ENCODE data around the gene DSCAM. TPM values are rescaled to one million over a fixed set of nuclear protein-coding genes. Genes with fewer than 3 reads are reported as not detected.

DSCAM gene
- total RNA-seq, 4 donors from 2014 or later = not detected

DNA sequence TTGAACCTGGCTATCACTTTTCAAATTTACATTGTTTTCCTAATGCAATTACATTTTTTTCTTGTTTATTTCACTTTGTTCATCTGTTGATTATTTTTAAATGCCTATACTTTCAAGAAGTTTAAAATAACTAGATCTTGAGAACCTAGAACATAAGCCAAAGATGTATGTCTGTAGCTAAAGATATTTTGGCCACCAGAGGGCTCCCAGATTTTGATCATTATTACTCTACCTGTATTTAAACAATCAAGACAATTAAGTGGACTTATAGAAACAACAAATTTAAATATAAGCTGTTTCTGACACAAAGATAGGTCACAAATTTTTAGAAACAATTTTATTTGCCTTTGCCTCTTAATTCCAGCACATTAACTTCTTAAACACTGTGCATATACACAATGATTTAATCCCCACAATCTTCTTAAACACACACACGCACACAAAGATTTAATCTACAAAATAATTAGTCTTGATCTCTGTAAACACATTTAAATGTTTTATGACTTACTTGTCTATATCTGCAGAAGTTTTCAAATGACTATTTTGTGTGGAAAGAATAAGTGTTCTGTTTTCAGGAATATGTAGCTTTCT lies 380.0 kb downstream of the DSCAM start:
- H3K9me3 ChIP-seq = no peaks in the 10 kb centered on the region
- no peak overlapping the region for H3K4me3 ChIP-seq
- 91 to 100% methylated on average over 1 of the region's 1 CpG for WGBS, 2 donors (ENCODE audit: low coverage in 1 of 2)
- no peak for ATAC-seq
- no peak overlapping the region for H3K27ac ChIP-seq
- H3K36me3 ChIP-seq = no peaks in the 10 kb centered on the region
- TF ChIP-seq POLR2AphosphoS5 (IDR thresholded peaks at IDR 0.05) (no peak), POLR2A (IDR thresholded peaks at IDR 0.05) (no peak)
- TF ChIP-seq, protein P1, sequence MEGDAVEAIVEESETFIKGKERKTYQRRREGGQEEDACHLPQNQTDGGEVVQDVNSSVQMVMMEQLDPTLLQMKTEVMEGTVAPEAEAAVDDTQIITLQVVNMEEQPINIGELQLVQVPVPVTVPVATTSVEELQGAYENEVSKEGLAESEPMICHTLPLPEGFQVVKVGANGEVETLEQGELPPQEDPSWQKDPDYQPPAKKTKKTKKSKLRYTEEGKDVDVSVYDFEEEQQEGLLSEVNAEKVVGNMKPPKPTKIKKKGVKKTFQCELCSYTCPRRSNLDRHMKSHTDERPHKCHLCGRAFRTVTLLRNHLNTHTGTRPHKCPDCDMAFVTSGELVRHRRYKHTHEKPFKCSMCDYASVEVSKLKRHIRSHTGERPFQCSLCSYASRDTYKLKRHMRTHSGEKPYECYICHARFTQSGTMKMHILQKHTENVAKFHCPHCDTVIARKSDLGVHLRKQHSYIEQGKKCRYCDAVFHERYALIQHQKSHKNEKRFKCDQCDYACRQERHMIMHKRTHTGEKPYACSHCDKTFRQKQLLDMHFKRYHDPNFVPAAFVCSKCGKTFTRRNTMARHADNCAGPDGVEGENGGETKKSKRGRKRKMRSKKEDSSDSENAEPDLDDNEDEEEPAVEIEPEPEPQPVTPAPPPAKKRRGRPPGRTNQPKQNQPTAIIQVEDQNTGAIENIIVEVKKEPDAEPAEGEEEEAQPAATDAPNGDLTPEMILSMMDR (IDR thresholded peaks at IDR 0.05) = peak in 1 of 4 experiments; percentile 18
- H3K27me3 ChIP-seq = peaks cover under 1% of the 10 kb centered on the region
- H3K4me1 ChIP-seq = no peaks in the 10 kb centered on the region

DNA sequence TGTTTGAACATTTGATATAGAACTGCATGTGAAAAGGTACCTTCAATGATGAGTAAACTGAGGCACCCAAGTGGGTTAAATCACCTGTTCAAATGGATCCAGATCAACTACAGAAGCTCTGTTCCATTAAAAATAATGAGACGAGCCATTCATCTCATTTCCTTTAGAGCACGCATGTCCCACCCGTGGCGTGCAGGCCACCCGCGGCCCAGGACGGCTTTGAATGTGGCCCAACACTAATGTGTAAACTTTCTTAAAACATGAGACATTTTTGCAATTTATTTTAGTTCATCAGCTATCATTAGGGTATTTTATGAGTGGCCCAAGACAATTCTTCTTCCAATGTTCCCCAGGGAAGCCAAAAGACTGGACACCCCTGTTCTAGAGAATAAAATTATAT lies 381.6 kb downstream of the DSCAM start:
- Histone ChIP-seq H3K27ac (no peak overlapping the region), H3K9me3 (no peaks in the 10 kb centered on the region), H3K4me1 (no peaks in the 10 kb centered on the region), H3K4me3 (no peak overlapping the region), H3K36me3 (no peaks in the 10 kb centered on the region), H3K27me3 (peaks cover 3% of the 10 kb centered on the region)
- 80 to 91% methylated on average over 2 to 7 of the region's 7 CpGs for WGBS, 2 donors (ENCODE audit: low coverage in 1 of 2)
- ATAC-seq = no peak
- TF ChIP-seq, protein P1 (IDR thresholded peaks at IDR 0.05) = no peak
- no peak for TF ChIP-seq EP300 (IDR thresholded peaks at IDR 0.05)
- TF ChIP-seq POLR2A (IDR thresholded peaks at IDR 0.05) = no peak
- TF ChIP-seq POLR2AphosphoS5 (IDR thresholded peaks at IDR 0.05) = no peak

DNA sequence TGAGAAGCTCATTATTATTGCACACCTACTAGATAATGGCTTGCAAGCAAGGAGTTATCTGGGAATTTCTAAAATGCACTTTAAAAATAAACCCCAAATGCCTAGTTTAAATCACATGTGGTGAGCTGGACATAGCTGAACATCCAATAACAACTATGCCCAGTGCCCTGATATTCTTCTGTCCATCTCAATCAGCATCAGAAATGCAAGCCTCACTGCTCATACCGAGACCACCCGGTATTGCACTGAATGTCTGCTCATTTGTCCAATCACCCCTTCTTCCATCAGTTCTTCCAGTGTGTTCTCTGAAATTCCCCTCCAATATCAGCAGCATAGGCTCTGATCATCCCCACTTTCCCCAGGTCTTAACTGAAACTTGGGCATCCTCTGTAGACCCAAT lies 383.8 kb downstream of the DSCAM start:
- Histone ChIP-seq H3K4me1 (no peaks in the 10 kb centered on the region), H3K27me3 (peaks cover 8% of the 10 kb centered on the region), H3K9me3 (no peaks in the 10 kb centered on the region), H3K36me3 (no peaks in the 10 kb centered on the region), H3K27ac (no peak overlapping the region), H3K4me3 (no peak overlapping the region)
- 94 to 96% methylated on average over 2 of the region's 2 CpGs for WGBS, 2 donors (ENCODE audit: low coverage in 1 of 2)
- TF ChIP-seq EP300 (IDR thresholded peaks at IDR 0.05) (no peak), POLR2A (IDR thresholded peaks at IDR 0.05) (no peak), POLR2AphosphoS5 (IDR thresholded peaks at IDR 0.05) (no peak)
- TF ChIP-seq, protein P1 (IDR thresholded peaks at IDR 0.05) = no peak
- no peak for ATAC-seq

DNA sequence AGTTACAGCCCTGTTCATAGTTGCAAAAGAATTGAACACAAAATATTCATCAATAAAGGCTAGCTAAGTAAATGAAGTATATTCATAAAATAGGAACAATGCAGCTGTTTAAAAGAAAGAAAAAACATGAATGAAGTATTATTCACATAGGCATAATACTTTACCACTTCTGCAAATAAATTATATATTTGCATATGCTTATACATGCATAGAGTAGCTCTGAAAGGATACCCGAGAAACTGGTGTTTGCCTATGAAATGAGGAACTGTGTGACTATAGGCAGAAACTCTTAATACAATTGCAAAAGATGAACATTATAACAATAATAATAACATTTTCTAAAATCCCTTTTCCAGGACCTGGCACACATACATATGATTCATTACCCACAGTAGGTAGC lies 385.9 kb downstream of the DSCAM start:
- H3K4me1 ChIP-seq = no peaks in the 10 kb centered on the region
- ATAC-seq = no peak
- peaks cover 8% of the 10 kb centered on the region for H3K27me3 ChIP-seq
- TF ChIP-seq POLR2A (IDR thresholded peaks at IDR 0.05) = no peak
- no peak for TF ChIP-seq POLR2AphosphoS5 (IDR thresholded peaks at IDR 0.05)
- TF ChIP-seq EP300 (IDR thresholded peaks at IDR 0.05) = no peak
- no peak overlapping the region for H3K27ac ChIP-seq
- no peaks in the 10 kb centered on the region for H3K9me3 ChIP-seq
- WGBS, 2 donors (ENCODE audit: low coverage in 1 of 2) = 79 to 83% methylated on average over 1 of the region's 1 CpG
- H3K4me3 ChIP-seq = no peak overlapping the region
- H3K36me3 ChIP-seq = no peaks in the 10 kb centered on the region

DNA sequence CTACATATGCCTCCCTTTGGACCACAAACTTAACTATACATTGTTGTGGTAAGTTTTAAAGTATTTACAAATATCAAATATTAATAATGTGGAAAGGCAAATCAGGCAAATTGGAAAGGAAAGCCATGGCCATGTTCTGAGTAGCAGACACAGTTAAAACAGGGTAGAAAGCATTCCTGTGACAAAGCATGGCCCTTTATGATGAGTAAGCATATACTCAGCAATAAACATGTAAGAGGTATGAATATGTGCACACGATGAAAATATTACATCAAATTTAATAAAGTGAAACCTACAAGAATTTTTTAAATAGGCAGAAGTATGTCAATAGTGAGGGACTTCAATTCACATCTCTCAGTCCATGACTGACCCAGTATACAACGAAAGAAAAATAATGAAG lies 389.2 kb downstream of the DSCAM start:
- H3K9me3 ChIP-seq = no peaks in the 10 kb centered on the region
- TF ChIP-seq POLR2A (IDR thresholded peaks at IDR 0.05) (no peak), POLR2AphosphoS5 (IDR thresholded peaks at IDR 0.05) (no peak), EP300 (IDR thresholded peaks at IDR 0.05) (no peak)
- TF ChIP-seq, protein P1 (IDR thresholded peaks at IDR 0.05) = no peak
- 84 to 95% methylated on average over 2 of the region's 2 CpGs for WGBS, 2 donors (ENCODE audit: low coverage in 1 of 2)
- no peak overlapping the region for H3K4me3 ChIP-seq
- H3K36me3 ChIP-seq = no peaks in the 10 kb centered on the region
- H3K4me1 ChIP-seq = no peaks in the 10 kb centered on the region
- no peak for ATAC-seq
- peaks cover 8% of the 10 kb centered on the region for H3K27me3 ChIP-seq
- H3K27ac ChIP-seq = no peak overlapping the region

Data from gastroesophageal sphincter (tissue), 4 donors.